Left colon (tissue), 2 donors: Measurements from ENCODE around the gene NEURL1B. TPM values are rescaled to one million over a fixed set of nuclear protein-coding genes. Genes with fewer than 3 reads are reported as not detected.
A peak's percentile ranks its signal among the peaks of the same experiment; 100 is the strongest.
"Not testable (repeated sequence)": the region's sequence is repeated elsewhere in the genome, so short reads cannot be mapped to it uniquely, and the experiment has no call there.

ENCODE experiments used
- ATAC-seq: fragments of 200-7000 bp; cut with Tn5 transposase; one replicate; pipeline ENCODE4 v1.9.1; 2020; ENCODE audit warnings: mild to moderate bottlenecking, moderate library complexity
- DNase-seq, 2 donors: peaks; one replicate each; pipeline ENCODE4 v3.0.0-alpha.2; 2020
- intact Hi-C, 2 donors: fragments of 100-400 bp; cut with DNase I in 1 of 2; cut with micrococcal nuclease in 1 of 2; formaldehyde crosslinking; loops; one replicate each; pipeline versions ENCODE4 v1.11.2 to v1.14.0; 2022; cut with DNase I, micrococcal nuclease
- total RNA-seq, 2 donors: library from RNA; stranded (reverse); fragmentation: NEBNext Ultra II Directional; extraction: Animal tissue kit (Norgen Biotek cat#: 25700); gene quantifications; one replicate each; pipeline ENCODE4 v1.2.1, GENCODE V29; 2021
- donor health status: DM: no; HTN: no; CAD: no.
- donor health status: DM: yes; HTN: yes; CAD: no.

The NEURL1B gene
- total RNA-seq, 2 donors from 2014 or later, result 60.5 to 90.8 TPM

- DNase-seq (peak; percentile 69 to 85), ATAC-seq (peak; percentile 66)
- intact Hi-C loops, result loop anchor here in 1 of 2 donors (10.0 kb wide), 2 partner anchors 51 to 79 kb away; no protein-coding TSS in a partner anchor
Measured at GRCh38 chr5:172644266-172644665, 3.2 kb downstream of the NEURL1B start.

GRCh38 chr5:172644711-172645110 is 3.6 kb downstream of the NEURL1B start:
- DNase-seq, result peak in 1 of 2 donors; percentile 25
- ATAC-seq, result no peak
- intact Hi-C loops, result loop anchor here in 1 of 2 donors (10.0 kb wide), 2 partner anchors 50 to 80 kb away; no protein-coding TSS in a partner anchor

GRCh38 chr5:172645271-172646055 is 4.4 kb downstream of the NEURL1B start:
- no peak for ATAC-seq
- DNase-seq, result peak in 1 of 2 donors; percentile 21
- intact Hi-C loops, result loop anchor here in 1 of 2 donors (10.0 kb wide), 2 partner anchors 49 to 81 kb away; no protein-coding TSS in a partner anchor

- DNase-seq (peak; percentile 54 to 71), ATAC-seq (peak; percentile 30)
- intact Hi-C loops, result loop anchor here in 1 of 2 donors (10.0 kb wide), 2 partner anchors 48 to 82 kb away; no protein-coding TSS in a partner anchor
Measured at GRCh38 chr5:172646716-172647285, 5.7 kb downstream of the NEURL1B start.

- ATAC-seq (peak; percentile 25), DNase-seq (peak in 1 of 2 donors; percentile 44)
- intact Hi-C loops, result loop anchor here in 1 of 2 donors (10.0 kb wide), 2 partner anchors 47 to 83 kb away; no protein-coding TSS in a partner anchor
Measured at GRCh38 chr5:172647352-172648012, 6.4 kb downstream of the NEURL1B start.

GRCh38 chr5:172648013-172648381 is 6.9 kb downstream of the NEURL1B start:
- ATAC-seq (peak; percentile 5), DNase-seq (peak in 1 of 2 donors; percentile 39)
- intact Hi-C loops, result loop anchor here in 1 of 2 donors (10.0 kb wide), 2 partner anchors 47 to 83 kb away; no protein-coding TSS in a partner anchor

- ATAC-seq (no peak), DNase-seq (peak in 1 of 2 donors; percentile 23)
- intact Hi-C loops, result loop anchor here in 1 of 2 donors (10.0 kb wide), 2 partner anchors 46 to 84 kb away; no protein-coding TSS in a partner anchor
Measured at GRCh38 chr5:172648755-172649154, 7.7 kb downstream of the NEURL1B start.

GRCh38 chr5:172656496-172656895 is 15.4 kb downstream of the NEURL1B start:
- ATAC-seq, DNase-seq, intact Hi-C loops: not testable (repeated sequence)

- intact Hi-C loops, ATAC-seq: not testable (repeated sequence)
- peak in 1 of 2 donors; percentile 27 for DNase-seq
Measured at GRCh38 chr5:172657524-172658233, 16.6 kb downstream of the NEURL1B start.

- intact Hi-C loops, result no loop called here
- DNase-seq, result no peak
- no peak for ATAC-seq
Measured at GRCh38 chr5:172658391-172658790, 17.3 kb downstream of the NEURL1B start.

GRCh38 chr5:172658961-172659501 is 18.0 kb downstream of the NEURL1B start:
- ATAC-seq (peak; percentile 77), DNase-seq (peak; percentile 81 to 83)
- intact Hi-C loops, result no loop called here

GRCh38 chr5:172659570-172659908 is 18.5 kb downstream of the NEURL1B start:
- ATAC-seq (peak; percentile 10), DNase-seq (no peak)
- intact Hi-C loops, result no loop called here

GRCh38 chr5:172659909-172660628 is 19.0 kb downstream of the NEURL1B start:
- DNase-seq, result peak; percentile 83 to 91
- intact Hi-C loops, result no loop called here
- ATAC-seq, result peak; percentile 89

- no peak for ATAC-seq
- DNase-seq, result no peak
- intact Hi-C loops, result no loop called here
Measured at GRCh38 chr5:172660974-172661373, 19.9 kb downstream of the NEURL1B start.

- intact Hi-C loops, result no loop called here
- ATAC-seq (no peak), DNase-seq (no peak)
Measured at GRCh38 chr5:172661526-172661925, 20.5 kb downstream of the NEURL1B start.

- no peak for ATAC-seq
- DNase-seq, result no peak
- intact Hi-C loops, result no loop called here
Measured at GRCh38 chr5:172662596-172662995, 21.5 kb downstream of the NEURL1B start.

- intact Hi-C loops, result no loop called here
- DNase-seq (no peak), ATAC-seq (no peak)
Measured at GRCh38 chr5:172664018-172664417, 23.0 kb downstream of the NEURL1B start.
